Measurements from ENCODE around the gene TK2.
"Not testable (repeated sequence)": the region's sequence is repeated elsewhere in the genome, so short reads cannot be mapped to it uniquely, and the experiment has no call there.

Gene TK2

GRCh38 chr16:66572356-66572755, 22.4 kb upstream of the TK2 start:
- FAIRE-seq: no peak

DNA sequence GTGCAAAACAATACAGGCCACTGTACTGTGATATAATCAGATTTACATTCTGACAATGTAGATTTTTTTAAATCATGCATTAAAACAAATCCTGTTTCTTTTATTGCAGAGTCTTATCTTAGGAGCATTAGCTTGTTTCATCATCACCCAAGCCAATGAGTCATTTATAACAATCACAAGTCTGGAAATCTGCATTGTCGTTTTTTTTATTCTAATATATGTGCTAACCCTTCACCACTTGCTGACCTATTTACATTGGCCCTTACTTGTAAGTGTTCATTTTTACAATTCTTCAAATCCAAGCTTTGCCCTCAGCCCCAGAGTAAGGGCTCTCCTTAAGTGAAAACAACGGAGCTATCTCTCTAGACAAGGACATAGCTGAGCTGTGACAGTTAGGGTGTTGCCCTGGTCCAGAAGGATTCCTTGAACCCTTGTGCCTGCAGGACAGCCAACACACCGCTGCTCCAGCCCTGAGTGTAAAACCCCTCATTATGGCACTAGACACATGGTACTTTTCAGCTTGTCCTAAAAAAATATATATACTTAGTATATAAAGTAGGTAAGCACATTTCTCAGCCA, 20.0 kb upstream of the TK2 start:
- FAIRE-seq: no peak

DNA sequence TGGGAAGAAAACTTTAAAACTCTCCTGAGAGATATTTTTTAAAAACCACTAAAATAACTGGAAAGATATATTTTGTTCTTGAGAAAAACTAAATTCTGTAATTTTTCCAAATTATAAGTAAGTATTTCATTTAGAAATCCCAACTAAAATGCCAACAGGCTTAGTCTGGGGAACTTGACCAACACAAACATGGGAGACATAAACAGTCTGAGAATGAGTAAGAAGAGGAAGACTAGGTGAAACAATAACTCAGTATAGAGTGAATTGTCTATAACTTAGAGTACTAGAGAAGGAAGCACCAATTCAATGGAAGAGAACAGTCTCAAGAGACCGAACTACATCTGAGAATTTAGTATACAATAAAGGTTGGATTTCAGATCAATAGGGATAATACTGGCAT, 19.2 kb upstream of the TK2 start:
- FAIRE-seq: no peak

GRCh38 chr16:66568355-66568754, 18.4 kb upstream of the TK2 start:
- no peak for FAIRE-seq

GRCh38 chr16:66567270-66567669, 17.3 kb upstream of the TK2 start:
- not testable (repeated sequence) for FAIRE-seq

GRCh38 chr16:66566051-66566901, 16.4 kb upstream of the TK2 start, which contains the start of gene CMTM1:
Gene CMTM1, plus strand, starts transcription at chr16:66566439. Its CDS starts 75 bp downstream, at chr16:66566514.
- no peak for FAIRE-seq

- FAIRE-seq: no peak
These were observed 13.8 kb upstream of the TK2 start for GRCh38 chr16:66563574-66564334.

- no peak for FAIRE-seq
These were observed 13.1 kb upstream of the TK2 start for GRCh38 chr16:66562986-66563385.

DNA sequence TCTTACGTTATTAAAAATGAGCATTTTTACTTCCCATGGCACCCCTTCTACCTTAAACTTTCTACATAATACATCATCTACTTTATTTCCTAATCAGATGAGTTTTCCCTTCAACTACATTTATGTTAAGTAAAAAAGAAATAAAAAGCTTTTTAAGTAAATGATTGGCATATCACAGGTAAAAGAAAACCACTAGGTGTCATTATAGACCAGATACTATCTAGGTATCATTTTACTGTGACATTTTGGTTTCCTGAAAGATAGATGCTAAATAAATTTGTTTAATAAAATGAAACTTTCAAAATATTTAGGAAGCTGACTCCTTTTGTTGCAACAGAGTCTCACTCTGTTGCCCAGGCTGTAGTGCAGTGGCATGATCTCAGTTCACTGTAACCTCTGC, 12.5 kb upstream of the TK2 start:
- FAIRE-seq: peak; percentile 4

- FAIRE-seq: no peak
These were observed 11.6 kb upstream of the TK2 start for GRCh38 chr16:66561381-66562080.

- FAIRE-seq: no peak
These were observed 10.2 kb upstream of the TK2 start for GRCh38 chr16:66560107-66560506.

DNA sequence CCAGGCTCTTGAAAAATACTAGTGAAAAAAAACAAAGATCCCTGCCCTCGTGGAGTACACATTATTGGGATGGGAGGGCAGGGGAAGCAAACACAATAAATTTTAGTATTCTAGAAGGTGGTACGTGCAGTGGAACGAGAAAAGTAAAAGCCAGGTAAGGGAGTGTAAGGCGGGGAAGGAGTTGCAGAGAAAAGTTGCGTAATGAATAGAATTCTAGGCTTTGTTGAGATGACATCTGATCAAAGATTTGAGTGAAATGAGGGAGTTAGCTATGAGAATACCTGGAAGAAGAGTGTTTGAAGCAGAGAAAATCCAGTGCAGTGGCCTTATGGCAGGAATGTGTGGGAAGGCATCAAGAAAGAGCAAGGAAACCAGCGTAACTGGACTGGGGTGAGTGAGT, 4.6 kb upstream of the TK2 start:
- no peak for FAIRE-seq

DNA sequence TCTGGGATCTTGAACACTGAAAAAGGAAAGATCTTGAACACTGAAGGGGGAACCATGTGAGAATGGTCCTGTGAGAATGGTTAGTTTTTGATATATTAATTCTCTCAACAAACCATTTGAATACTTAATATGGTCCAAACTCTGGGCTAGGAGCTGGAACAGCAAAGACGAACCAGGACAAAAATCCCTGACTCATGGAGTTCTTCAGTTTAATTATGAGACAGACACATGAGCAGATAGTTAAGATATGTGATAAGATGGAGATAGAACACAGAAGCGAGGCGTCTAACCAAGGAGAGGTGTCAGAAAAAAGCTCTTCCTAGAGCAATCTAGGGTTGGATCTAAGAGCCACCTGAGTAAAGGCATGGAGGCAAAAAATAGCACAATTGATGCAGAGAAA, 4.1 kb upstream of the TK2 start:
- FAIRE-seq: no peak

DNA sequence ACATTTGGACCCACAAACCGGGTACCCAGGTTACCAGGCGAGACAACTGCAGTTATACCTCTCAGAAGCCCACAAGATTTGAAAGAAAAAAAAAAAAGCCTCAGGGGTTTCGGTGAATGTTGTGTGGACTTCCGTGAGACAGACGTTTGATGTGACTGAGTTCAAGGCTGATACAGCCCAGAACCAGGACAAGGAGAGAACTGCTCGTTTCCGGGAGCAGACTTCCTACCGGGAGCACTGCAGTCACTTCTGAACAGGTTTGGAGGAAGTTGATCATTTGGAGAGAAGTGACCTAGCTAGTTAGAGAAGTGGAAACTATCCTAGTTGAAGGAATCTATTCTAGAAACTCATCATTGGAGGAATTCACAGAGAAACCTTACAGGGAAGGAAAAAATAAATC, 3.3 kb upstream of the TK2 start:
- no peak for FAIRE-seq

GRCh38 chr16:66552286-66553177, 2.6 kb upstream of the TK2 start, which contains the start of gene CKLF:
Gene CKLF, plus strand, starts transcription at chr16:66552576. Its CDS starts 140 bp downstream, at chr16:66552716.
- FAIRE-seq: no peak

GRCh38 chr16:66551788-66552285, 1.9 kb upstream of the TK2 start:
- no peak for FAIRE-seq

GRCh38 chr16:66551348-66551759, 1.4 kb upstream of the TK2 start:
- no peak for FAIRE-seq

GRCh38 chr16:66548868-66549267, 1.1 kb downstream of the TK2 start:
- FAIRE-seq: no peak

DNA sequence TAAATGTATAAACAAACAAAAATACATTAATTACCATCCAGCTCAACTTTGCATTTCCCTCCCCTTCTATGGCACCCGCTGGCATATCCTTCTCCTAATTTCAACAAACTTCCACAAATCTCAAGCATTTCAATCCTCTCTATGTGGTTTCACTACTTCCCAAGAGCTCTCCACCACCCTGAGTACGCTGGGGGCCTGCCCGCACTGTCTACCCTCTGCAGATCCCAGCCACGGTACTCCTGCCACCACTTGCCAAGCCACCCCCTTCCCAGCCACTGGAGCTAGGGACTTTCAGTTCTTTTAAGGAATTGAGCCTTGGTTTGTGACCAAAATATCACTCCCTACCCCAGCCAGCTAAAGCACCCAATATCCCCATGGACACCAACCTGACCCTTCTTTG, 1.9 kb downstream of the TK2 start:
- FAIRE-seq: no peak

GRCh38 chr16:66547101-66547989, 2.6 kb downstream of the TK2 start:
- FAIRE-seq: no peak
